D341Med (cell line): ENCODE results near the gene C12orf43.
A peak's percentile ranks its signal among the peaks of the same experiment; 100 is the strongest.

Experiments used
- DNase-seq: peaks from one replicate; pipeline ENCODE4 v3.0.0; 2012; ENCODE audit warnings: low spot score

Gene C12orf43

DNA sequence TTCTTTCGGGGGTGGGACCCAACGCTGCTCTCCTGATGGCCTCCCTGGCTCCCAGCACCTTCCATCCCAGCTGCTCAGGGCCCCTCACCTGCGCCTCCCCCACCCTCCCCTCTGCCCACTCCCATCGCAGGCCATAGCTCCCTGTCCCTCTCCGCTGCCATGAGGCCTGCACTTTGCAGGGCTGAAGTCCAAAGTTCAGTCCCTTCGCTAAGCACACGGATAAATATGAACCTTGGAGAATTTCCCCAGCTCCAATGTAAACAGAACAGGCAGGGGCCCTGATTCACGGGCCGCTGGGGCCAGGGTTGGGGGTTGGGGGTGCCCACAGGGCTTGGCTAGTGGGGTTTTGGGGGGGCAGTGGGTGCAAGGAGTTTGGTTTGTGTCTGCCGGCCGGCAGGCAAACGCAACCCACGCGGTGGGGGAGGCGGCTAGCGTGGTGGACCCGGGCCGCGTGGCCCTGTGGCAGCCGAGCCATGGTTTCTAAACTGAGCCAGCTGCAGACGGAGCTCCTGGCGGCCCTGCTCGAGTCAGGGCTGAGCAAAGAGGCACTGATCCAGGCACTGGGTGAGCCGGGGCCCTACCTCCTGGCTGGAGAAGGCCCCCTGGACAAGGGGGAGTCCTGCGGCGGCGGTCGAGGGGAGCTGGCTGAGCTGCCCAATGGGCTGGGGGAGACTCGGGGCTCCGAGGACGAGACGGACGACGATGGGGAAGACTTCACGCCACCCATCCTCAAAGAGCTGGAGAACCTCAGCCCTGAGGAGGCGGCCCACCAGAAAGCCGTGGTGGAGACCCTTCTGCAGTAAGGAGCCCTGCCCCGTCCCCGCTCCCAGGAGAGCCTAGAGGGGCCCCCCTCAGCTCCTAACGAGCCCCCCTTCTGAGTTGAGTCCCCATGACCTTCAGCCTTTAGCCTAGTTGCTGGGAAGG lies 37.7 kb downstream of the C12orf43 start, which contains the start of gene HNF1A:
Gene HNF1A (plus strand): TSS at position 248 of the 924 bp plus-strand sequence. CDS start 226 bp downstream, at position 474.
- no peak for DNase-seq

DNA sequence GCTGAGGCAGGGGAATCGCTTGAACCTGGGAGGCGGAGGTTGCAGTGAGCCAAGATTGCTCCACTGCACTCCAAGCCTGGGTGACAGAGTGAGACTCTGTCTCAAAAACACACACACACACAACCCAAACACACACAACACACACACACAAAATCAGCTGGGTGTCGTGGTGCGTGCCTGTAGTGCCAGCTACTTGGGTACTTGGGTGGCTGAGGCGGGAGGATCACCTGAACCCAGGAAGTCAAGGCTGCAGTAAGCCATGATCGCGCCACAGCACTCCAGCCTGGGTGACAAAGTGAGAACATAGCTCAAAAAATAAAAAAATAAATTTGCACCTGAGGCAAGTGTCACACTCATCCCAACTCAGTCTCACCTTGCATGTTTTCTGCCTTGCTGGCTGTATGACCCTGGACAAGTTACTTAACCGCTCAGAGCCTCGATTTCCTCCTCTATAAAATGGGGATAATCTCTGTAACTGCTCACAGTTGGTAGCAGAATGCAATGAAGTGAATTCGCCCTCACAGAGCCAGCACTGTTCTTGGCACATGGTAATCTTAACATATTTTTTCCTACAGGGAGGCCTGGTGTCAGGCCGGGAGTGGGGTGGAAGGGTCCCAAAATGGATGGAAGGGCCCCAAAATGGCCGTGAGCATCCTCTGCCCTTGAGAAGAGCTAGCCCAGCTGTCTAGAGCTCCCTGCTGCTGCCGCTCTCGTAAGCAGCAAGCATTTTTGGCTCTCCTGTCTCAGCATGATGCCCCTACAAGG lies 38.6 kb downstream of the C12orf43 start:
- DNase-seq: no peak

DNA sequence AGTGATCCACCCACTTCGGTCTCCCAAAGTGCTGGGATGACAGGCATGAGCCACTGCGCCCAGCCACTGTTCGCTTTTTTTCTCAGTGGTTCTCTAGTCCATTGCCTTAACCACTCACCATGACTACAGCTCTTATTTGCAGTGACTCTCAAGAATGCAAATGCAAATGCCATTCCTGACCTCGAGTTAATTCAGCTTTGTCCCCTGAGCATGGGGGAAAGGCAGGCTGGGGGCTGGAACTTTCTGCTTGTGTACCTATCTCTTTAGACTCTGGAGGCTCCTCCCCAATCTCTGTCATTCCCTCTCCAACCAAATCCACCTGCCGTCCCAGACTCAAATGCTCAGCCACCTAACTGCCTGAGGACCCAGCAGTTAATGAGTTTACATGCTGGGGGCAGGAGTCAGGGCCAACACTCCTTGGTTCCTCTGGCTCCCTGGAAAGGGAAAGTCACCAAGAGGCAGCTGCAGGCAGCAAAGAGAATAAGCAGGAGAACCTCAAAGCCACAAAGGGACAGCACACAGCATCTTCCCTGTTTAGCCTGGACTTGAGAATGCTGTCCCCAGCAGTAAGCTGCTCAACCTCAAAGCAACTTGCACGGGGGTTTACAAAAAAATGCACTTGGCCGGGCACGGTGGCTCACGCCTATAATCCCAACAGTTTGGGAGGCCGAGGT lies 43.3 kb downstream of the C12orf43 start:
- DNase-seq: no peak

- peak; percentile 75 for DNase-seq
Measured at GRCh38 chr12:120971299-120972180, 44.7 kb downstream of the C12orf43 start.

DNA sequence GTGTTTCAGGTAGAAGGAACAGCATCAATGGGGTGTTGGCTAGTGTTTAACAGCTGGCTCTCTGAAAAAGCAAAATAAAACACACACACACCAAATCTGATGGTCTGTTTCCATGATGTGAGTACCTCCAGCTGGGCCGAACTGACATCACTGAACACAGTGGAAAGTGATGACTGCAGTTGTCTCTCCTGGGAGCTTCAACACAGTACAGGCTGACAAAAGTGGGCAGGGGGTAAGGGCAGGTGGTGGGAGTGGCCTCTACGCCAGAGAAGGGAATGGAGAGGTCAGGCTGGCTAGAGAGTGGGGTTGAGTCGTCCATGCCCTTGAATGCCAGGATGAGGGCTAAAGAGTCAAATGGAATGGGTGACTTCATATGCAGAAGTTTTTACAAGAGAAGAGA lies 46.0 kb downstream of the C12orf43 start:
- DNase-seq: no peak

GRCh38 chr12:120965534-120966091 lies 50.7 kb downstream of the C12orf43 start:
- no peak for DNase-seq

GRCh38 chr12:120964298-120964697 lies 52.0 kb downstream of the C12orf43 start:
- no peak for DNase-seq

- no peak for DNase-seq
Measured at GRCh38 chr12:120962532-120963020, 53.7 kb downstream of the C12orf43 start.

DNA sequence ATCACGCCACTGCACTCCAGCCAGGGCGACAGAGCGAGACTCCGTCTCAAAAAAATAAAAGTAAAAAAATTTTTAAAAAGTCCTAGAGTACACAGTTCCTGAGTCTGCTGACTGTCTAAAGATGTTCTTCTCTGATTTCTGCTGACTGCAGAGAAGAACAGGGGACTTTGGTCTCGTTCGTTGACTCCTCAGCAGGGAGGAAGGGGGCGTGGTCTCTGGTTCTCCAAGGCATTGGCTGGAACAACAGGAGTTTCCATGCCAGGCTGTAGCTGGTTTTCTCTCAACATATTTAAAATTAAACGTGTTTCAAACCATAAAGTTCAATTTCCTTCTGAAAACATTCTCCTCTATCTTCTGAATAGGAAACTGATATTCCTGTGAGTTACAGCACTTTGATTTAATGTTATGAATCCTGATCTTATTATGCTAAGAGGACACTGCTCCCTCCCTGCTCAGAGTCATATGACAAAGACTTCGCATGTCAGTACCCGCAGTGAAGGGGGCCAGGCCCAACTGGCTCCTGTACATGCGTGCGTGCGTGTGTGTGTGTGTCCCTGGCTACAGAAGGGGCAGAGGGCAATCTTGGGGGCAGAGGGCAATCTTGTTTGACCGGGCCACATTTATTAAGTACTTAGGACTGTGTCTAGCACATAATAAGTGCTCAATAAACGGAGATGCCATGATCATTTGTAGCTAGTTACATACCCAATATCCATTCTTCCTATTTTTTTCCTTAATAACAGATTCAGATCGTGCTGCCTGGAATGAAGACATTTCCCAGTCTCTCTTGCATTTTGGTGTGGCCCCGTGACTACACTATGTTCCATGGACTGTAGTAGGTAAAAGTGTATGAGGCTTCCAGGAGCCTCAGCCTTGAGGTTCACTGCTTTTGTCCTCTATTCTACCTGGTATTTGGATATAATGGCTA lies 54.4 kb downstream of the C12orf43 start:
- no peak for DNase-seq

GRCh38 chr12:120960657-120961056 lies 55.6 kb downstream of the C12orf43 start:
- no peak for DNase-seq

- DNase-seq: no peak
Measured at GRCh38 chr12:120959111-120959878, 57.0 kb downstream of the C12orf43 start.

GRCh38 chr12:120956579-120957300 lies 59.5 kb downstream of the C12orf43 start:
- no peak for DNase-seq

DNA sequence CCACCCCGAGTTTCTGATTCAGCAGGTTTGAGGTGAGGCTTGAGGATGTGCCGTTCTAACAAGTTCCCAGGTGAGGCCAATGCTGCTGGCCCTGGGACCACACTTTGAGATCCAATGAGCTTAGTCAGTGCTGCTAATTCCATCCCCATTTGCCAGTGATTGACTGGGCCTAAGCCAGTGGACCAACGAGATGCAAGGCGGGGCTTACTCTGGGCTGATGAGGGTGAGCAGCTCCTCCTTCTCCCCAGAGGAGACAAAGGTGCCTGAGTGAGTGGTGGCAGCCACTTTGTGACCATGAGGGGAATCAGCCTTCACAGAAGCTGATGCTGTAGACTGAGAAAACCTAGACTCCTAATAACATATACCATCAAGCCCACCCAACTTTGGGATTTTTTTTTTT lies 61.1 kb downstream of the C12orf43 start:
- no peak for DNase-seq

DNA sequence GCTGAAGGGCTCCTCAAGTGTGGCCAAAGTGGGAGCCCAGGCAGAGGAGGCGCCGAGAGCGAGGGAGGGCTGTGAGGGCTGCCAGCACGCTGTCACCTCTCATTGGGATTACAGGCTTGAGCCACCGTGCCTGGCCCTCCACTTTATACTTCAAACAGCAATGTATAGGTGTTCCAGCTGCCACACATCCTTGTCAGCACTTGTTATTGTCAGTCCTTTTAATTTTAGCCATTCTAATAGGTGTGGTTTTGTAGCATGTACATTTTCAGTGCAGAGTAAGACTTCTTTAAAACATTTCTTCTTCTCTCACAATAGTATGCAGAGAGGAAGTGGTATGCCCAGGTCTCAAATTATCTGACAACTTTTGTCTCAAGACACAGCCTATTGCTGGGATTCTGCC lies 65.5 kb downstream of the C12orf43 start:
- no peak for DNase-seq
